Measurements from ENCODE around the gene SOS2. TPM values are rescaled to one million over a fixed set of nuclear protein-coding genes. Genes with fewer than 3 reads are reported as not detected.

The SOS2 gene
- total RNA-seq, 1 experiment from 2014 or later: 9.9 TPM

DNA sequence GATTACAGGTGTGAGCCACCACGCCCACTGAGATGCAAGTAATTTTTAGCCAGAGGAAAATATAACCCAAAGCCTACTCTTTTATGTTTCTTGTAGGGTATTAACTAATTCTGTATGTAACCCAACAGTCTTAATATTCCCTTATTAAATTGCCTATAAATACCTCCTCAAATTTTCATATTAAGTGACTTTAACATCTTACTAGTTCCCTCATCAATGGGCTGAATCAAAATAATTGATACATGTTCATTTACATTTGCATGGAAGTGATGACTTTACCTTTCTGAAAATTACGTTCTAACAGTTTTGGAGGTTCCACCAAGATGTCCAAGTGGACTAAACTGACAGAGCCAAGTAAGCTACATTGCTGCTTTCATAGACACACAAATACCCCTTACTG, 3.1 kb downstream of the SOS2 start:
- Histone ChIP-seq H3F3A (ENCODE audit: low read length, unreplicated experiment) (peaks cover 10% of the 10 kb centered on the region), H2AFZ (ENCODE audit: low read length) (no peak overlapping the region), H3K9me3 (ENCODE audit: low read length) (no peaks in the 10 kb centered on the region), H3K4me1 (ENCODE audit: insufficient read depth, low read length) (peaks cover 35% of the 10 kb centered on the region), H3K9me2 (replicated peaks; ENCODE audit: low read length) (no peaks in the 10 kb centered on the region), H3K4me2 (ENCODE audit: low read length) (no peak overlapping the region), H3K27me3 (ENCODE audit: low read length) (no peaks in the 10 kb centered on the region), H3K79me2 (ENCODE audit: low read length) (peaks cover 62% of the 10 kb centered on the region), H3K27ac (ENCODE audit: low read length) (no peak overlapping the region), H3K4me3 (ENCODE audit: low read length) (no peak overlapping the region), H3K9ac (ENCODE audit: low read length) (no peak overlapping the region), H3K36me3 (ENCODE audit: low read depth, low read length) (no peaks in the 10 kb centered on the region), H4K20me1 (ENCODE audit: low read length) (0 out of 2 replicates have a peak, but pooled peaks cover 11% of the 10 kb centered on the region)
- no peak for TF ChIP-seq EZH2phosphoT487 (IDR thresholded peaks at IDR 0.05; ENCODE audit: borderline replicate concordance, low read length)
- TF ChIP-seq, protein P1, sequence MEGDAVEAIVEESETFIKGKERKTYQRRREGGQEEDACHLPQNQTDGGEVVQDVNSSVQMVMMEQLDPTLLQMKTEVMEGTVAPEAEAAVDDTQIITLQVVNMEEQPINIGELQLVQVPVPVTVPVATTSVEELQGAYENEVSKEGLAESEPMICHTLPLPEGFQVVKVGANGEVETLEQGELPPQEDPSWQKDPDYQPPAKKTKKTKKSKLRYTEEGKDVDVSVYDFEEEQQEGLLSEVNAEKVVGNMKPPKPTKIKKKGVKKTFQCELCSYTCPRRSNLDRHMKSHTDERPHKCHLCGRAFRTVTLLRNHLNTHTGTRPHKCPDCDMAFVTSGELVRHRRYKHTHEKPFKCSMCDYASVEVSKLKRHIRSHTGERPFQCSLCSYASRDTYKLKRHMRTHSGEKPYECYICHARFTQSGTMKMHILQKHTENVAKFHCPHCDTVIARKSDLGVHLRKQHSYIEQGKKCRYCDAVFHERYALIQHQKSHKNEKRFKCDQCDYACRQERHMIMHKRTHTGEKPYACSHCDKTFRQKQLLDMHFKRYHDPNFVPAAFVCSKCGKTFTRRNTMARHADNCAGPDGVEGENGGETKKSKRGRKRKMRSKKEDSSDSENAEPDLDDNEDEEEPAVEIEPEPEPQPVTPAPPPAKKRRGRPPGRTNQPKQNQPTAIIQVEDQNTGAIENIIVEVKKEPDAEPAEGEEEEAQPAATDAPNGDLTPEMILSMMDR (conservative IDR thresholded peaks at IDR 0.05; ENCODE audit: low read depth, low read length): no peak
- no peak for TF ChIP-seq EZH2 (IDR thresholded peaks at IDR 0.05; ENCODE audit: low read length, unreplicated experiment)
- DNase-seq (no peak), ATAC-seq (no peak)
- POLR2A ChIA-PET (ENCODE audit: unreplicated experiment): no interaction called here
- no TSS peak for BruUV-seq (replicated peaks)
- CTCF ChIA-PET: interaction anchor here (0.6 kb wide), 1 partner anchor 42 kb away, joined by 3 read pairs; no protein-coding TSS in a partner anchor
- intact Hi-C loops (cut with micrococcal nuclease): no loop called here

DNA sequence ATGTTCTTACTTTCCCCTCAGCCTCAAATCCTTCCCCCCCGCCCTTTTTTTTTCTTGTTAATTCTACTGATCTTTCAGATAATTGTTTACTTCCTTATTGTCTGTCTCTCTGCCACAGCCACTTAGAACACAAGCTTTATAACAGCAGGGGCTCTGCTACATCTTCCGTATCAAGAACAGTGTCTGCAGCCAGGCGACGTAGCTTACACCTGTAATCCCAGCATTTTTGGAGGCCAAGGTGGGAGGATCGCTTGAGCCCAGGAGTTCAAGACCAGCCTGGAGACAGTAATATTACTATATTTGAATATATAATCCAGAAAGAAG, 5.4 kb downstream of the SOS2 start:
- no peaks in the 10 kb centered on the region for H3F3A ChIP-seq (ENCODE audit: low read length, unreplicated experiment)
- CTCF ChIA-PET: no interaction called here
- H3K4me3 ChIP-seq (ENCODE audit: low read length): no peak overlapping the region
- H2AFZ ChIP-seq (ENCODE audit: low read length): no peak overlapping the region
- H3K36me3 ChIP-seq (ENCODE audit: low read depth, low read length): no peaks in the 10 kb centered on the region
- TF ChIP-seq, protein P1 (conservative IDR thresholded peaks at IDR 0.05; ENCODE audit: low read depth, low read length): no peak
- no peak for TF ChIP-seq EZH2 (IDR thresholded peaks at IDR 0.05; ENCODE audit: low read length, unreplicated experiment)
- TF ChIP-seq EZH2phosphoT487 (IDR thresholded peaks at IDR 0.05; ENCODE audit: borderline replicate concordance, low read length): no peak
- 0 out of 2 replicates have a peak, but pooled peaks cover 11% of the 10 kb centered on the region for H4K20me1 ChIP-seq (ENCODE audit: low read length)
- POLR2A ChIA-PET (ENCODE audit: unreplicated experiment): no interaction called here
- H3K27ac ChIP-seq (ENCODE audit: low read length): no peak overlapping the region
- no peaks in the 10 kb centered on the region for H3K9me3 ChIP-seq (ENCODE audit: low read length)
- BruUV-seq (replicated peaks): no TSS peak
- H3K27me3 ChIP-seq (ENCODE audit: low read length): no peaks in the 10 kb centered on the region
- H3K9ac ChIP-seq (ENCODE audit: low read length): no peak overlapping the region
- ATAC-seq (no peak), DNase-seq (no peak)
- H3K9me2 ChIP-seq (replicated peaks; ENCODE audit: low read length): no peaks in the 10 kb centered on the region
- H3K79me2 ChIP-seq (ENCODE audit: low read length): peaks cover 66% of the 10 kb centered on the region
- intact Hi-C loops (cut with micrococcal nuclease): no loop called here
- peaks cover 21% of the 10 kb centered on the region for H3K4me1 ChIP-seq (ENCODE audit: insufficient read depth, low read length)
- H3K4me2 ChIP-seq (ENCODE audit: low read length): peak overlapping the region; percentile 59; the same call in 1 of the 2 replicates

DNA sequence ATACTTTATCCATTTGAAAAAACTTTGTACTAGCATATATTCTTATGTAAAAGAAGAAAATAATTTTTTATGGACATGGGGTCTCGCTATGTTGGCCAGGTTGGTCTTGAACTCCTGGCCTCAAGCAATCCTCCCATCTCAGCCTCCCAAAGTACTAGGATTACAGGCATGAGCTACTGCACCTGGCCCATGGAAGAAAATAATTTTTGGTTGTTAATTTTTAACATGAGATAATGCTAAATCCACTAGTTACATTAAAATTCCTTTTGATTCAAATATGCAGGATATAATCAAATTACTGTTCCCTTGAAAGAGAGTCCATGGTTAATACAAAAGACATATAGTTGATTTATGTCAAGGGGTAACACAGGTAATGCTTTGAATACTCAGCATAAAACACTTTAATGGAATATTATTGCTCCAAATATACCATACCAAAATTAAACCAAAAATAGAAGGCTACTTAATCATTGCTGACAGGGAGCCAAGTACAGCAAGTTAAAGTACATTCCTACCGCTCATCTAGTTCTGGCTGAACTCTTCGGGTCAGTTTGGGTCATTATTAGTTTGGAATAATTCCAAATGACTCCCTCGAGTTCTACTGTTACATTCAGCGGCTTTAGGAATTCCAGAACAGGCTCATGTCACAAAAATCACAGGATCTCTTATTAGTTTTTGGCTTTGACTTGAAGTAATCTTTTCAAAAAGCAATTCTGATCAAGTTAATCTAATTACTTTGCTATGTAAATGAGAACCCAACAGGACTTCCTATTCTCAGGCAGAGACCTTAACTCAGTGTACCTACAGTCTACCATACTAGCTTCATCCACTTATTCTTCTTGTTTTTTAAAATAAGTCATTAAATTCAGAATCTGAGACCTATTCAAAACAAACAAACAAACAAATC, 6.1 kb downstream of the SOS2 start:
- intact Hi-C loops (cut with micrococcal nuclease): no loop called here
- Histone ChIP-seq H3K9me2 (replicated peaks; ENCODE audit: low read length) (no peaks in the 10 kb centered on the region), H3K27me3 (ENCODE audit: low read length) (no peaks in the 10 kb centered on the region), H4K20me1 (ENCODE audit: low read length) (0 out of 2 replicates have a peak, but pooled peaks cover 11% of the 10 kb centered on the region), H3K4me2 (ENCODE audit: low read length) (peak overlapping the region; percentile 59), H3K9me3 (ENCODE audit: low read length) (no peaks in the 10 kb centered on the region), H3K4me3 (ENCODE audit: low read length) (no peak overlapping the region), H3K27ac (ENCODE audit: low read length) (no peak overlapping the region), H3K36me3 (ENCODE audit: low read depth, low read length) (no peaks in the 10 kb centered on the region), H3F3A (ENCODE audit: low read length, unreplicated experiment) (no peaks in the 10 kb centered on the region), H3K9ac (ENCODE audit: low read length) (no peak overlapping the region), H3K79me2 (ENCODE audit: low read length) (peaks cover 62% of the 10 kb centered on the region), H3K4me1 (ENCODE audit: insufficient read depth, low read length) (peaks cover 21% of the 10 kb centered on the region), H2AFZ (ENCODE audit: low read length) (no peak overlapping the region)
- BruUV-seq (replicated peaks): no TSS peak
- peak; percentile 87 for DNase-seq
- ChIA-PET POLR2A (ENCODE audit: unreplicated experiment) (no interaction called here), CTCF (interaction anchor here (0.6 kb wide), 1 partner anchor 364 kb away, joined by 13 read pairs; no protein-coding TSS in a partner anchor)
- no peak for TF ChIP-seq EZH2phosphoT487 (IDR thresholded peaks at IDR 0.05; ENCODE audit: borderline replicate concordance, low read length)
- TF ChIP-seq EZH2 (IDR thresholded peaks at IDR 0.05; ENCODE audit: low read length, unreplicated experiment): no peak
- TF ChIP-seq, protein P1 (conservative IDR thresholded peaks at IDR 0.05; ENCODE audit: low read depth, low read length): no peak
- peak; percentile 83 for ATAC-seq

All from PC-3 (cell line).